Subcutaneous adipose tissue (tissue), 4 donors: ENCODE results near the gene ITGA3. TPM values are rescaled to one million over a fixed set of nuclear protein-coding genes. Genes with fewer than 3 reads are reported as not detected.

Experiments
- total RNA-seq, 4 donors: library from RNA; depleted of rRNA; stranded (reverse); fragments of >200 nt; gene quantifications; one replicate each; pipeline ENCODE4 v1.1.0, GENCODE V29; 2016
- TF ChIP-seq, protein P1 (sequence below): fragments of 450-650 bp; IDR thresholded peaks from one replicate; pipeline ENCODE4 v1.5.1; 2016; ENCODE audit warnings: low read depth, mild to moderate bottlenecking, control low read depth, antibody characterized with exemption, moderate library complexity

The ITGA3 gene
- total RNA-seq, 4 donors from 2014 or later = 9.0 to 98.8 (median 19.3) TPM

- TF ChIP-seq, protein P1, sequence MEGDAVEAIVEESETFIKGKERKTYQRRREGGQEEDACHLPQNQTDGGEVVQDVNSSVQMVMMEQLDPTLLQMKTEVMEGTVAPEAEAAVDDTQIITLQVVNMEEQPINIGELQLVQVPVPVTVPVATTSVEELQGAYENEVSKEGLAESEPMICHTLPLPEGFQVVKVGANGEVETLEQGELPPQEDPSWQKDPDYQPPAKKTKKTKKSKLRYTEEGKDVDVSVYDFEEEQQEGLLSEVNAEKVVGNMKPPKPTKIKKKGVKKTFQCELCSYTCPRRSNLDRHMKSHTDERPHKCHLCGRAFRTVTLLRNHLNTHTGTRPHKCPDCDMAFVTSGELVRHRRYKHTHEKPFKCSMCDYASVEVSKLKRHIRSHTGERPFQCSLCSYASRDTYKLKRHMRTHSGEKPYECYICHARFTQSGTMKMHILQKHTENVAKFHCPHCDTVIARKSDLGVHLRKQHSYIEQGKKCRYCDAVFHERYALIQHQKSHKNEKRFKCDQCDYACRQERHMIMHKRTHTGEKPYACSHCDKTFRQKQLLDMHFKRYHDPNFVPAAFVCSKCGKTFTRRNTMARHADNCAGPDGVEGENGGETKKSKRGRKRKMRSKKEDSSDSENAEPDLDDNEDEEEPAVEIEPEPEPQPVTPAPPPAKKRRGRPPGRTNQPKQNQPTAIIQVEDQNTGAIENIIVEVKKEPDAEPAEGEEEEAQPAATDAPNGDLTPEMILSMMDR = no peak
Measured at GRCh38 chr17:50076221-50076590, 20.3 kb downstream of the ITGA3 start.

DNA sequence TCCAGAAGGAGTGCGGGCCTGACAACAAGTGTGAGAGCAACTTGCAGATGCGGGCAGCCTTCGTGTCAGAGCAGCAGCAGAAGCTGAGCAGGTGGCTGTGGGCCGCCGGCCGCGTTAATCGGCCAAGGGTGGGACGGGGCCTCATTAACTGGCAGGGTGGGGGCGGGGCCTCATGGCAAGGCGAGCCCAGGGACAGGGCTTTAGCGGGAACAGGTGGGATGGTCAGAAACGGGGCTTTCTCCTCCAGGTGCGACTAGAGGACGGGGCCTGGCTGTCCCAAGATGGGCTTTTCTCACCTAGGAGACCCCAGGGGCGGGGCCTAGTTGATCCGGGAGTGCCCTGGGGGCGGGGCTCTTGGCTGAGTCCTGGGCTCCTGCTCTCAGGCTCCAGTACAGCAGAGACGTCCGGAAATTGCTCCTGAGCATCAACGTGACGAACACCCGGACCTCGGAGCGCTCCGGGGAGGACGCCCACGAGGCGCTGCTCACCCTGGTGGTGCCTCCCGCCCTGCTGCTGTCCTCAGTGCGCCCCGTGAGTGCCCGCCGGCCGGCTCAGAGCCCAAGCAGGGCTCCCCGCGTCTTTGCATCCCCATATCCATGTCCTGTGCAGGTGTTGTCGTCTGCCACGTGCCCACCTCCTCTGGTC lies 20.8 kb downstream of the ITGA3 start:
- TF ChIP-seq, protein P1 = no peak

DNA sequence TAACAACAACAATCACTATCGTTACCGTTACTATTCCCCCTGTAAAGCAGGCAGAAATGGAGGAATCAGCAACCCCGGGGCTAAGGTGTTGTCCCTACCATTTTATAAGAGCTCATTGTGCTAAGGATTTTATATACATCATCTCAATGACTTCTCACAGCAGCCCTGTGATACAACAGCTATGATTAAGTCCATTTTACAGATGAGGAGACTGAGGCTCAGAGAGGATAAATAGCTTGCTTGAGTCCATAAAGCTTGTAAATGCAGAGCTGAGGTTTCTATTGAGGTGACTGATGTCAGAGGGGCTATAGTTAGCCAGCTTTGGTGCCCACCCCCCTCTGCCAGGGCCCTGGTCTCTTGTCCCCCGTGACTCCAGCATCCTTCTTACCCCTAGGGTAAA lies 22.5 kb downstream of the ITGA3 start:
- TF ChIP-seq, protein P1 = no peak

- TF ChIP-seq, protein P1 = no peak
Measured at GRCh38 chr17:50079334-50080095, 23.6 kb downstream of the ITGA3 start.

- TF ChIP-seq, protein P1 = no peak
Measured at GRCh38 chr17:50080096-50080480, 24.2 kb downstream of the ITGA3 start.

DNA sequence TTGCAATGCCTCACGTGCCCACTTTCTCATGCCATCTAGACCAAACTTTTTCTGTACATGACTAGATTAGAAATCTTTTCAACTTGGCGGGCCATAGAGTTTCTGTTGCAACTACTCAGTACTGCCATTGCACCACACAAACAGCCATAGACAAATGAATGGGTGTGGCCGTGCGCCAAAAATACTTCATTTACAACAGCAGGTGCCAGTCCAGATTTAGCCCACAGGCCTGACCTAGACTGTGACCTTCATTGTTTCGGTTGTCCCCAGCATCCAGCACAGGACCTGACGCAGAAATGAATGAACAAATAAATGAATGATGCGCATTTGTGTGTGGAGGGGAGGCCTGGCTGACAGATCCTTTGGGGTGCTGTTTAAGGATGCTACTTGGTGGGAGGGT lies 24.9 kb downstream of the ITGA3 start:
- TF ChIP-seq, protein P1 = no peak

DNA sequence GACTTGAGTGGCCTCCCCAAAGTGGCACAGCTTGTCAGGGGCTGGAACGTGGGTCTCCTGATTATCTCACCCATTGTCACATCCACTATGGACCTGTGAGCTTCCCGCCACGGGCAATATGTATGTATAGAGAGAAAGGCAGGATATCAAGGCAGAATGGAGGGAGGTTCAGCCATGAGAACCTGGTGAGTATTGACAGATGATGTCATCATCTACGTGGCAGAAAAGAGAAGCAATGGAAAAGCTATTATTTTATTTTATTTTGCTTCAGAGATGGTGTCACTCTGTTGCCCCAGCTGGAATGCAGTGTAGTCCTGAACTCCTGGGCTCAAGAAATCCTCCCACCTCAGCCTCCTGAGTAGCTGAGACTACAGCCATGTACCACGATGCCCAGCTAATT lies 25.8 kb downstream of the ITGA3 start:
- TF ChIP-seq, protein P1 = no peak
